ENCODE results near the gene IER5. TPM values are rescaled to one million over a fixed set of nuclear protein-coding genes. Genes with fewer than 3 reads are reported as not detected.

The IER5 gene
- total and polyA plus RNA-seq, 4 donors = 18.6 to 34.5 (median 26.2) TPM

- no peak overlapping the region for H3K27ac ChIP-seq (ENCODE audit: low read depth in 1 of 2, low read length in 1 of 2)
- no peak for TF ChIP-seq CTCF (IDR thresholded peaks at IDR 0.05; ENCODE audit: control extremely low read depth, extremely low read depth)
- ATAC-seq (ENCODE audit: insufficient read depth, low FRiP score) = no peak
Observed at GRCh38 chr1:181099152-181100014, 10.9 kb downstream of the IER5 start.

GRCh38 chr1:181100015-181100905, 11.8 kb downstream of the IER5 start:
- H3K9ac ChIP-seq (ENCODE audit: insufficient read depth in 1 of 2, low read length in 2 of 2) = no peak overlapping the region
- ATAC-seq (ENCODE audit: insufficient read depth, low FRiP score) (no peak), DNase-seq (peak in 1 of 3 donors; percentile 23)
- H3K4me1 ChIP-seq (ENCODE audit: control insufficient read depth in 5 of 5, insufficient read depth in 5 of 5, low read length in 5 of 5) = peaks cover 8 to 50% (median 24%) of the 10 kb centered on the region in 5 donors
- WGBS, 2 donors = 70 to 73% methylated on average over 10 of the region's 10 CpGs
- TF ChIP-seq CTCF (IDR thresholded peaks at IDR 0.05; ENCODE audit: control extremely low read depth, extremely low read depth) = no peak
- H3K27ac ChIP-seq (ENCODE audit: low read depth in 1 of 2, low read length in 1 of 2) = no peak overlapping the region
- H3K36me3 ChIP-seq (ENCODE audit: control insufficient read depth in 4 of 4, insufficient read depth in 4 of 4, low read length in 4 of 4) = no peaks in the 10 kb centered on the region
- no peaks in the 10 kb centered on the region for H3K9me3 ChIP-seq (ENCODE audit: control insufficient read depth in 4 of 4, insufficient read depth in 3 of 4, low read length in 3 of 4)
- no peaks in the 10 kb centered on the region for H3K27me3 ChIP-seq (ENCODE audit: control insufficient read depth in 3 of 3, insufficient read depth in 3 of 3, low read length in 2 of 3)
- no peak overlapping the region for H3K4me3 ChIP-seq

More at GRCh38 chr1:181099152-181100014, 10.9 kb downstream of the IER5 start:
- H3K27me3 ChIP-seq (ENCODE audit: control insufficient read depth in 3 of 3, insufficient read depth in 3 of 3, low read length in 2 of 3) = no peaks in the 10 kb centered on the region
- DNase-seq = peak in 1 of 3 donors; percentile 24
- 31 to 35% methylated on average over 10 to 11 of the region's 11 CpGs for WGBS, 2 donors
- H3K9ac ChIP-seq (ENCODE audit: insufficient read depth in 1 of 2, low read length in 2 of 2) = no peak overlapping the region
- peaks cover 15 to 48% (median 27%) of the 10 kb centered on the region in 5 donors for H3K4me1 ChIP-seq (ENCODE audit: control insufficient read depth in 5 of 5, insufficient read depth in 5 of 5, low read length in 5 of 5)
- H3K4me3 ChIP-seq = no peak overlapping the region
- no peaks in the 10 kb centered on the region for H3K9me3 ChIP-seq (ENCODE audit: control insufficient read depth in 4 of 4, insufficient read depth in 3 of 4, low read length in 3 of 4)
- no peaks in the 10 kb centered on the region for H3K36me3 ChIP-seq (ENCODE audit: control insufficient read depth in 4 of 4, insufficient read depth in 4 of 4, low read length in 4 of 4)

DNA sequence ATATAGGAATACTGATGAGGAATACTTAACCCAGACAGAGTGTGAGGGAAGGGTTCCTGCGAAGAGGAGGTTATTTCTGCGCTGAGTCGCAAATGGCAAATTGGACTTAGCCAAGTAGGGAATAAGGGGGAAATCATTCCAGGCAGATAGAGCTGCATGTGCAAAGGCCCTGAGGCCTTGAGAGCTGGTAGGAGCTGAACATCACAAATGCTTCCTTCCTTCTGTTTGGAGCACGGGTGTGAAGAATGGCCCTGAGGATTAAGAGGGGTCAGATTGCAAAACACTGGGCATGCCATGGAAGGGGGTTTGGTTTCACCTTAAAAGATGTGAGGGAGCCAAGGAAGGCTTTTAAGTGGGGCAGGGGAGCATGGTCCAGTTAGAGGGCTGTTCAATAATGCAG, 12.4 kb downstream of the IER5 start:
- H3K4me1 ChIP-seq (ENCODE audit: control insufficient read depth in 5 of 5, insufficient read depth in 5 of 5, low read length in 5 of 5) = peaks cover 4 to 53% (median 22%) of the 10 kb centered on the region in 5 donors
- no peaks in the 10 kb centered on the region for H3K27me3 ChIP-seq (ENCODE audit: control insufficient read depth in 3 of 3, insufficient read depth in 3 of 3, low read length in 2 of 3)
- DNase-seq = no peak
- 84 to 87% methylated on average over 4 of the region's 4 CpGs for WGBS, 2 donors
- no peaks in the 10 kb centered on the region for H3K36me3 ChIP-seq (ENCODE audit: control insufficient read depth in 4 of 4, insufficient read depth in 4 of 4, low read length in 4 of 4)
- H3K9me3 ChIP-seq (ENCODE audit: control insufficient read depth in 4 of 4, insufficient read depth in 3 of 4, low read length in 3 of 4) = no peaks in the 10 kb centered on the region
- no peak for ATAC-seq (ENCODE audit: insufficient read depth, low FRiP score)
- H3K9ac ChIP-seq (ENCODE audit: insufficient read depth in 1 of 2, low read length in 2 of 2) = no peak overlapping the region
- no peak overlapping the region for H3K4me3 ChIP-seq
- TF ChIP-seq CTCF (IDR thresholded peaks at IDR 0.05; ENCODE audit: control extremely low read depth, extremely low read depth) = no peak
- H3K27ac ChIP-seq (ENCODE audit: low read depth in 1 of 2, low read length in 1 of 2) = no peak overlapping the region
